A549 (cell line): Measurements from ENCODE around the gene ANKZF1. TPM values are rescaled to one million over a fixed set of nuclear protein-coding genes. Genes with fewer than 3 reads are reported as not detected.
A peak's percentile ranks its signal among the peaks of the same experiment; 100 is the strongest.

Source experiments
- ATAC-seq, 2 experiments: fragments of 200-7000 bp in 1 of 2; fragments of >200 bp in 1 of 2; cut with Nextera tagmentation in 1 of 2; cut with Tn5 transposase in 1 of 2; 3 replicates each; pipeline versions ENCODE4 v1.8.0 to v1.9.1; 2018 to 2020; ENCODE audit warnings: mild to moderate bottlenecking in 1 of 2, moderate library complexity in 1 of 2
- CTCF ChIA-PET: fragments of 300-600 bp; sonication (Branson Sonifier 250); formaldehyde crosslinking; extraction: SDS; loops from one replicate; lab custom pipeline; 2021; ENCODE audit warnings: antibody characterized with exemption, inconsistent platforms; lab: Yijun Ruan, JAX
- POLR2A ChIA-PET: fragments of 350-600 bp; formaldehyde crosslinking; extraction: SDS; loops from one replicate; lab custom pipeline; 2021; ENCODE audit warnings: antibody characterized with exemption, inconsistent platforms; lab: Yijun Ruan, JAX
- DNase-seq, 2 experiments: peaks; one replicate each; pipeline versions ENCODE4 v3.0.0 to v3.0.0-alpha.2; 2011 to 2016; ENCODE audit warnings: low read depth in 1 of 2, low spot score in 1 of 2
- FAIRE-seq: peaks from 2 replicates; lab custom pipeline; 2011; peaks lifted over from hg19 to GRCh38; lab: Jason Lieb, UNC
- H3K27ac ChIP-seq, 2 experiments: fragments of >200 bp; sonication (Bioruptor Twin); formaldehyde crosslinking; 3 replicates each; pipeline ENCODE4 v1.5.1; 2016 to 2017
- H3K4me1 ChIP-seq: fragments of >200 bp; sonication (Bioruptor Twin); formaldehyde crosslinking; 3 replicates; pipeline ENCODE4 v1.6.1; 2016
- H3K4me2 ChIP-seq: fragments of >200 bp; sonication (Bioruptor Twin); formaldehyde crosslinking; 3 replicates; pipeline ENCODE4 v1.6.1; 2016
- H3K4me3 ChIP-seq: fragments of >200 bp; sonication (Bioruptor Twin); formaldehyde crosslinking; 3 replicates; pipeline ENCODE4 v1.5.1; 2016
- H3K9me3 ChIP-seq: fragments of >200 bp; sonication (Bioruptor Twin); formaldehyde crosslinking; 3 replicates; pipeline ENCODE4 v1.6.1; 2016
- CBX8 ChIP-seq: fragments of 200-600 bp; sonication (generic); IDR thresholded peaks from 2 replicates; pipeline ENCODE4 v1.6.1; 2016
- EHF ChIP-seq: fragments of 250-450 bp; sonication (Bioruptor Pico); IDR thresholded peaks from 2 replicates; pipeline ENCODE4 v1.5.0; 2020; ENCODE audit warnings: mild to moderate bottlenecking
- EHMT2 ChIP-seq: fragments of 200-600 bp; sonication (generic); IDR thresholded peaks from 2 replicates; pipeline ENCODE4 v1.6.1; 2016; ENCODE audit warnings: antibody characterized with exemption, low read depth, mild to moderate bottlenecking, moderate library complexity
- EP300 ChIP-seq, 2 experiments: fragments of >200 bp; sonication (Bioruptor Twin); formaldehyde crosslinking; IDR thresholded peaks; 2 replicates in 1 of 2; 3 replicates in 1 of 2; pipeline ENCODE4 v1.6.1; 2016 to 2017
- ESRRA ChIP-seq: fragments of 150-350 bp; IDR thresholded peaks from 2 replicates; pipeline ENCODE4 v1.6.1; 2014; ENCODE audit warnings: mild to moderate bottlenecking, low read length, borderline replicate concordance
- FOSL2 ChIP-seq, 2 experiments: fragments of 450-650 bp in 1 of 2; fragments of >200 bp in 1 of 2; sonication (Bioruptor Twin) in 1 of 2; formaldehyde crosslinking; IDR thresholded peaks; 2 replicates each; pipeline versions ENCODE4 v1.5.0 to v1.6.1; 2016 to 2020; ENCODE audit warnings: mild to moderate bottlenecking in 1 of 2, moderate library complexity in 1 of 2
- GATA3 ChIP-seq: IDR thresholded peaks from 2 replicates; pipeline ENCODE4 v1.6.1; 2012; ENCODE audit warnings: borderline replicate concordance
- HEYL ChIP-seq: fragments of 250-450 bp; sonication (Bioruptor Pico); IDR thresholded peaks from 2 replicates; pipeline ENCODE4 v1.8.0; 2021; ENCODE audit warnings: mild to moderate bottlenecking, moderate library complexity
- HOXA7 ChIP-seq: fragments of 250-450 bp; sonication (Bioruptor Pico); IDR thresholded peaks from 2 replicates; pipeline ENCODE4 v1.5.0; 2020; ENCODE audit warnings: mild to moderate bottlenecking, moderate library complexity
- JUN ChIP-seq, 2 experiments: fragments of >200 bp; sonication (Bioruptor Twin); formaldehyde crosslinking; IDR thresholded peaks; 2 replicates in 1 of 2; 3 replicates in 1 of 2; pipeline ENCODE4 v1.6.1; 2016 to 2017
- JUNB ChIP-seq: fragments of >200 bp; sonication (Bioruptor Twin); formaldehyde crosslinking; IDR thresholded peaks from 2 replicates; pipeline ENCODE4 v1.6.1; 2016
- KDM1A ChIP-seq: fragments of 200-600 bp; sonication (generic); IDR thresholded peaks from 2 replicates; pipeline ENCODE4 v1.6.1; 2016; ENCODE audit warnings: low read depth, mild to moderate bottlenecking
- KDM5A ChIP-seq: fragments of 200-600 bp; sonication (generic); IDR thresholded peaks from 2 replicates; pipeline ENCODE4 v1.6.1; 2016; ENCODE audit warnings: antibody characterized with exemption, mild to moderate bottlenecking
- MAZ ChIP-seq: fragments of 150-350 bp; IDR thresholded peaks from 2 replicates; pipeline ENCODE4 v1.6.1; 2014; ENCODE audit warnings: antibody characterized with exemption, low read depth, low read length, borderline replicate concordance
- MYC ChIP-seq: IDR thresholded peaks from 2 replicates; pipeline ENCODE4 v1.6.1; 2012; ENCODE audit warnings: mild to moderate bottlenecking, inconsistent platforms, low read length, improper control_type of control experiment, borderline replicate concordance
- NFE2L2 ChIP-seq: fragments of 150-350 bp; conservative IDR thresholded peaks from 2 replicates; pipeline ENCODE4 v1.6.1; 2014; ENCODE audit warnings: low read length
- NPAS2 ChIP-seq: fragments of 250-450 bp; sonication (Bioruptor Pico); IDR thresholded peaks from 2 replicates; pipeline ENCODE4 v1.8.0; 2022; ENCODE audit warnings: mild to moderate bottlenecking, moderate library complexity, borderline replicate concordance
- PHF8 ChIP-seq: fragments of 200-600 bp; sonication (generic); IDR thresholded peaks from 2 replicates; pipeline ENCODE4 v1.6.1; 2016; ENCODE audit warnings: low read depth, mild to moderate bottlenecking, antibody characterized with exemption, moderate library complexity, borderline replicate concordance
- POLR2A ChIP-seq: IDR thresholded peaks from 2 replicates; pipeline ENCODE4 v1.6.1; 2012; ENCODE audit warnings: mild to moderate bottlenecking, low read length
- POLR2AphosphoS2 ChIP-seq: conservative IDR thresholded peaks from 2 replicates; pipeline ENCODE4 v1.6.1; 2012; ENCODE audit warnings: low read length, improper control_type of control experiment, inconsistent platforms
- RAD21 ChIP-seq, 2 experiments: fragments of >200 bp in 1 of 2; sonication (Bioruptor Twin) in 1 of 2; formaldehyde crosslinking in 1 of 2; IDR thresholded peaks in 1 of 2; conservative IDR thresholded peaks in 1 of 2; 2 replicates in 1 of 2; 3 replicates in 1 of 2; pipeline ENCODE4 v1.6.1; 2012 to 2018; ENCODE audit warnings: inconsistent platforms in 1 of 2
- RARB ChIP-seq: fragments of 250-450 bp; sonication (Bioruptor Pico); IDR thresholded peaks from 2 replicates; pipeline ENCODE4 v1.8.0; 2021; ENCODE audit warnings: mild to moderate bottlenecking, moderate library complexity
- SMC3 ChIP-seq: fragments of >200 bp; sonication (Bioruptor Twin); formaldehyde crosslinking; IDR thresholded peaks from 3 replicates; pipeline ENCODE4 v1.6.1; 2018; ENCODE audit warnings: inconsistent platforms
- ZFP36 ChIP-seq: fragments of 450-650 bp; IDR thresholded peaks from 2 replicates; pipeline ENCODE4 v1.6.1; 2014; ENCODE audit warnings: borderline replicate concordance; ENCODE audit not compliant: partially characterized antibody
- WGBS: methylation state at CpG from one replicate; pipeline ENCODE4 v1.1.6; 2017; ENCODE audit errors: missing lambda C conversion rate; 5-methylcytosine and 5-hydroxymethylcytosine counted together
- polyA plus RNA-seq, 4 experiments: library from polyadenylated mRNA; depleted of rRNA in 3 of 4; stranded (reverse); fragments of >200 nt; fragmentation: RNase III in 1 of 4; extraction: RNeasy Plus Mini Kit Qiagen cat#74134 plus additional on column Dnase treatment in 1 of 4; gene quantifications; 2 replicates in 3 of 4; 3 replicates in 1 of 4; pipeline ENCODE4 v1.2.3, GENCODE V29; 2011 to 2017
- TF ChIP-seq, protein P1 (sequence below): fragments of 250-450 bp; sonication (Bioruptor Pico); IDR thresholded peaks from 2 replicates; pipeline ENCODE4 v1.5.0; 2021; ENCODE audit warnings: mild to moderate bottlenecking, moderate library complexity, borderline replicate concordance
- TF ChIP-seq, protein P2 (sequence below): fragments of 250-450 bp; sonication (Bioruptor Pico); IDR thresholded peaks from 2 replicates; pipeline ENCODE4 v1.5.0; 2020; ENCODE audit warnings: low read depth, mild to moderate bottlenecking, moderate library complexity
- TF ChIP-seq, protein P3 (sequence below): IDR thresholded peaks from 2 replicates; pipeline ENCODE4 v1.6.1; 2012; ENCODE audit warnings: low read depth, borderline replicate concordance
- TF ChIP-seq, protein P4 (sequence below): fragments of >200 bp; sonication (Bioruptor Twin); formaldehyde crosslinking; IDR thresholded peaks from 3 replicates; pipeline ENCODE4 v1.5.1; 2016
- TF ChIP-seq, protein P5 (sequence below): IDR thresholded peaks from 2 replicates; pipeline ENCODE4 v1.6.1; 2012
- TF ChIP-seq, protein P6 (sequence below): fragments of >200 bp; sonication (Bioruptor Twin); formaldehyde crosslinking; IDR thresholded peaks from 3 replicates; pipeline ENCODE4 v1.6.1; 2016
- TF ChIP-seq, protein P7 (sequence below): IDR thresholded peaks from 2 replicates; pipeline ENCODE4 v1.6.1; 2012

ANKZF1 gene
- polyA plus RNA-seq, 2 of the 4 experiments (the other 2 are of a cell fraction), result 23.2 to 30.3 TPM

DNA sequence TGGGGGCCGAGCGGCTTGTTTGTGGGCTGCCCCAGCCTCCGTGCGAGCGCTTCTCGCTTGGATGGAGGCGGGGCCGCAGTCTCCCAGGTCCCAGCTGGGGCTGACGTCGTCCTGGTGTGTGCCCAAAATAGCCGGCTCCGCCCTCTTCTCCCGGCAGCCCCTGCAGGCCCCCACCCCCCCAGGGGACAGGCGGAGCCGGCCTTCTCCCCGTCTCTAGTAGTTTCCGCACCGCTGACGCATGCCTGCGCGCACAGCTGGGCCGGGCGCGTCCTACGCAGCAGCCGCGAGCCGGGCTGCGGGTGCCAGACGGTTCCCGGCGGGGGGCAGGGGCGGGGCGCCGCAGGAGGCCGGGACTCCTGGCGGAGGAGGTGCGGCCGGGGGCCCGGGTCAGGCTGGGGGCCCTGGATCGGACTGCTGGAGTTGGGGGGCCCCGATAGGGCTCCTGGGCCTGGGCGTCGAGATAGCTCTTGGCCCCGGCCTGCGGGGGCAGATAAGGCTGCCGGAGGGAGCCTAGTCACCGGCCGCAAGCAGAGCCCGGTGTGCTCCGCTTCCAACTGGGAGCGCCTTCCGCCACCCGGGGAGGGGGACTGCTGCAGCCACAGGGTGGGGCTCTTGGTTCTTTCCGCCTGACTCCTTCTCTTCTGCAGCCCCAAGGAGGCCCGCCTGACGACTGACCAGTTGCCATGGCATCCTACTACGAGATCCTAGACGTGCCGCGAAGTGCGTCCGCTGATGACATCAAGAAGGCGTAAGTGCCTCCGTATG lies 49.7 kb downstream of the ANKZF1 start, which contains the start of gene DNAJB2:
Gene DNAJB2 (plus strand): TSS at position 216 of the 765 bp plus-strand sequence. CDS start 468 bp downstream, at position 684.
- ATAC-seq (peak; percentile 74 to 85), FAIRE-seq (no peak), DNase-seq (peak; percentile 97)
- POLR2A ChIA-PET, result interaction anchor here (0.5 to 3.0 kb wide), 14 partner anchors 12 to 103 kb away, joined by 3 to 51 read pairs (median 6); partner anchors contain the start of genes ABCB6, ANKZF1, ATG9A and CNPPD1
- Histone ChIP-seq H3K4me1 (peaks cover 54% of the 10 kb centered on the region), H3K4me2 (peak within 1 kb of the TSS; percentile 95), H3K9me3 (no peaks in the 10 kb centered on the region), H3K27ac (peak within 1 kb of the TSS; percentile 96 to 99), H3K4me3 (peak within 1 kb of the TSS; percentile 66)
- TF ChIP-seq RAD21 (conservative IDR thresholded peaks at IDR 0.05 in 1 of 2, IDR thresholded peaks at IDR 0.05 in 1 of 2), result peak; percentile 17 to 30; a peak in 1 of 5 replicates
- no peak for TF ChIP-seq ESRRA
- TF ChIP-seq, protein P1, sequence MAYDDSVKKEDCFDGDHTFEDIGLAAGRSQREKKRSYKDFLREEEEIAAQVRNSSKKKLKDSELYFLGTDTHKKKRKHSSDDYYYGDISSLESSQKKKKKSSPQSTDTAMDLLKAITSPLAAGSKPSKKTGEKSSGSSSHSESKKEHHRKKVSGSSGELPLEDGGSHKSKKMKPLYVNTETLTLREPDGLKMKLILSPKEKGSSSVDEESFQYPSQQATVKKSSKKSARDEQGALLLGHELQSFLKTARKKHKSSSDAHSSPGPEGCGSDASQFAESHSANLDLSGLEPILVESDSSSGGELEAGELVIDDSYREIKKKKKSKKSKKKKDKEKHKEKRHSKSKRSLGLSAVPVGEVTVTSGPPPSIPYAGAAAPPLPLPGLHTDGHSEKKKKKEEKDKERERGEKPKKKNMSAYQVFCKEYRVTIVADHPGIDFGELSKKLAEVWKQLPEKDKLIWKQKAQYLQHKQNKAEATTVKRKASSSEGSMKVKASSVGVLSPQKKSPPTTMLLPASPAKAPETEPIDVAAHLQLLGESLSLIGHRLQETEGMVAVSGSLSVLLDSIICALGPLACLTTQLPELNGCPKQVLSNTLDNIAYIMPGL (CRISPR knock-in tag), result no peak
- TF ChIP-seq NFE2L2, result no peak
- peak; percentile 30; the same call in 1 of the 2 replicates for TF ChIP-seq MYC
- peak; percentile 52 for TF ChIP-seq POLR2A
- peak; percentile 66; the same call in 1 of the 2 replicates for TF ChIP-seq GATA3
- TF ChIP-seq, protein P2, sequence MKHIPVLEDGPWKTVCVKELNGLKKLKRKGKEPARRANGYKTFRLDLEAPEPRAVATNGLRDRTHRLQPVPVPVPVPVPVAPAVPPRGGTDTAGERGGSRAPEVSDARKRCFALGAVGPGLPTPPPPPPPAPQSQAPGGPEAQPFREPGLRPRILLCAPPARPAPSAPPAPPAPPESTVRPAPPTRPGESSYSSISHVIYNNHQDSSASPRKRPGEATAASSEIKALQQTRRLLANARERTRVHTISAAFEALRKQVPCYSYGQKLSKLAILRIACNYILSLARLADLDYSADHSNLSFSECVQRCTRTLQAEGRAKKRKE (CRISPR knock-in tag), result peak; percentile 77
- TF ChIP-seq FOSL2 (IDR thresholded peaks at IDR 0.05), result peak; percentile 75; the same call in 1 of the 2 replicates
- peak; percentile 81 for TF ChIP-seq FOSL2 (CRISPR knock-in tag; IDR thresholded peaks at IDR 0.05)
- no peak for TF ChIP-seq MAZ
- TF ChIP-seq, protein P3, sequence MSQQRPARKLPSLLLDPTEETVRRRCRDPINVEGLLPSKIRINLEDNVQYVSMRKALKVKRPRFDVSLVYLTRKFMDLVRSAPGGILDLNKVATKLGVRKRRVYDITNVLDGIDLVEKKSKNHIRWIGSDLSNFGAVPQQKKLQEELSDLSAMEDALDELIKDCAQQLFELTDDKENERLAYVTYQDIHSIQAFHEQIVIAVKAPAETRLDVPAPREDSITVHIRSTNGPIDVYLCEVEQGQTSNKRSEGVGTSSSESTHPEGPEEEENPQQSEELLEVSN, result 0 out of 2 replicates have a peak, but pooled peaks have one; percentile 28
- TF ChIP-seq EP300 (IDR thresholded peaks at IDR 0.05), result peak; percentile 29 to 75; a peak in 1 of 5 replicates
- TF ChIP-seq, protein P4, sequence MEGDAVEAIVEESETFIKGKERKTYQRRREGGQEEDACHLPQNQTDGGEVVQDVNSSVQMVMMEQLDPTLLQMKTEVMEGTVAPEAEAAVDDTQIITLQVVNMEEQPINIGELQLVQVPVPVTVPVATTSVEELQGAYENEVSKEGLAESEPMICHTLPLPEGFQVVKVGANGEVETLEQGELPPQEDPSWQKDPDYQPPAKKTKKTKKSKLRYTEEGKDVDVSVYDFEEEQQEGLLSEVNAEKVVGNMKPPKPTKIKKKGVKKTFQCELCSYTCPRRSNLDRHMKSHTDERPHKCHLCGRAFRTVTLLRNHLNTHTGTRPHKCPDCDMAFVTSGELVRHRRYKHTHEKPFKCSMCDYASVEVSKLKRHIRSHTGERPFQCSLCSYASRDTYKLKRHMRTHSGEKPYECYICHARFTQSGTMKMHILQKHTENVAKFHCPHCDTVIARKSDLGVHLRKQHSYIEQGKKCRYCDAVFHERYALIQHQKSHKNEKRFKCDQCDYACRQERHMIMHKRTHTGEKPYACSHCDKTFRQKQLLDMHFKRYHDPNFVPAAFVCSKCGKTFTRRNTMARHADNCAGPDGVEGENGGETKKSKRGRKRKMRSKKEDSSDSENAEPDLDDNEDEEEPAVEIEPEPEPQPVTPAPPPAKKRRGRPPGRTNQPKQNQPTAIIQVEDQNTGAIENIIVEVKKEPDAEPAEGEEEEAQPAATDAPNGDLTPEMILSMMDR, result 0 out of 3 replicates have a peak, but pooled peaks have one; percentile 17
- TF ChIP-seq RARB (CRISPR knock-in tag), result no peak
- no peak for TF ChIP-seq KDM1A
- TF ChIP-seq ZFP36, result no peak
- peak; percentile 85 to 95; a peak in 4 of 5 replicates for TF ChIP-seq JUN (IDR thresholded peaks at IDR 0.05)
- no peak for TF ChIP-seq HOXA7 (CRISPR knock-in tag)
- no peak for TF ChIP-seq POLR2AphosphoS2
- TF ChIP-seq CBX8, result no peak
- TF ChIP-seq, protein P5, sequence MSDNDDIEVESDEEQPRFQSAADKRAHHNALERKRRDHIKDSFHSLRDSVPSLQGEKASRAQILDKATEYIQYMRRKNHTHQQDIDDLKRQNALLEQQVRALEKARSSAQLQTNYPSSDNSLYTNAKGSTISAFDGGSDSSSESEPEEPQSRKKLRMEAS, result peak; percentile 85
- TF ChIP-seq PHF8, result peak; percentile 80
- no peak for TF ChIP-seq KDM5A
- TF ChIP-seq, protein P6, sequence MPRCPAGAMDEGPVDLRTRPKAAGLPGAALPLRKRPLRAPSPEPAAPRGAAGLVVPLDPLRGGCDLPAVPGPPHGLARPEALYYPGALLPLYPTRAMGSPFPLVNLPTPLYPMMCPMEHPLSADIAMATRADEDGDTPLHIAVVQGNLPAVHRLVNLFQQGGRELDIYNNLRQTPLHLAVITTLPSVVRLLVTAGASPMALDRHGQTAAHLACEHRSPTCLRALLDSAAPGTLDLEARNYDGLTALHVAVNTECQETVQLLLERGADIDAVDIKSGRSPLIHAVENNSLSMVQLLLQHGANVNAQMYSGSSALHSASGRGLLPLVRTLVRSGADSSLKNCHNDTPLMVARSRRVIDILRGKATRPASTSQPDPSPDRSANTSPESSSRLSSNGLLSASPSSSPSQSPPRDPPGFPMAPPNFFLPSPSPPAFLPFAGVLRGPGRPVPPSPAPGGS, result no peak
- TF ChIP-seq, protein P7, sequence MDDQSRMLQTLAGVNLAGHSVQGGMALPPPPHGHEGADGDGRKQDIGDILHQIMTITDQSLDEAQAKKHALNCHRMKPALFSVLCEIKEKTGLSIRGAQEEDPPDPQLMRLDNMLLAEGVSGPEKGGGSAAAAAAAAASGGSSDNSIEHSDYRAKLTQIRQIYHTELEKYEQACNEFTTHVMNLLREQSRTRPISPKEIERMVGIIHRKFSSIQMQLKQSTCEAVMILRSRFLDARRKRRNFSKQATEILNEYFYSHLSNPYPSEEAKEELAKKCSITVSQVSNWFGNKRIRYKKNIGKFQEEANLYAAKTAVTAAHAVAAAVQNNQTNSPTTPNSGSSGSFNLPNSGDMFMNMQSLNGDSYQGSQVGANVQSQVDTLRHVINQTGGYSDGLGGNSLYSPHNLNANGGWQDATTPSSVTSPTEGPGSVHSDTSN, result peak; percentile 81; the same call in 1 of the 2 replicates
- TF ChIP-seq EHMT2, result no peak
- TF ChIP-seq EHF (CRISPR knock-in tag), result no peak
- peak; percentile 36; the same call in 2 of the 3 replicates for TF ChIP-seq SMC3
- no peak for TF ChIP-seq HEYL (CRISPR knock-in tag)
- TF ChIP-seq JUNB, result peak; percentile 22; the same call in 1 of the 2 replicates
- no peak for TF ChIP-seq NPAS2
- CTCF ChIA-PET, result interaction anchor here (0.6 to 16.2 kb wide), 19 partner anchors 7 to 267 kb away, joined by 3 to 540 read pairs (median 5); partner anchors contain the start of genes ABCB6, ANKZF1, CNPPD1 and GLB1L
- 2% methylated on average over 28 of the region's 65 CpGs for WGBS
